Psoas muscle (tissue), 8 donors: Measurements from ENCODE around the gene RRM1. TPM values are rescaled to one million over a fixed set of nuclear protein-coding genes. Genes with fewer than 3 reads are reported as not detected.
"Not testable (repeated sequence)": the region's sequence is repeated elsewhere in the genome, so short reads cannot be mapped to it uniquely, and the experiment has no call there.

Source experiments
- ATAC-seq, 4 donors: fragments of 200-7000 bp; cut with Tn5 transposase; one replicate each; pipeline ENCODE4 v1.9.1; 2020; ENCODE audit warnings: moderate library complexity in 3 of 4, mild to moderate bottlenecking in 2 of 4
- DNase-seq, 2 donors: peaks; one replicate each; pipeline ENCODE4 v3.0.0-alpha.2; 2020
- H3K27ac ChIP-seq: fragments of 200-600 bp; one replicate; pipeline ENCODE4 v1.8.0; 2022
- H3K27me3 ChIP-seq, 3 donors: fragments of 200-600 bp in 1 of 3; one replicate each; pipeline versions ENCODE4 v1.6.1 to v1.8.0; 2013 to 2022; ENCODE audit warnings: low read length in 2 of 3, mild to moderate bottlenecking in 2 of 3, moderate library complexity in 1 of 3; ENCODE audit not compliant: insufficient read depth in 3 of 3
- H3K36me3 ChIP-seq, 2 donors: fragments of 200-600 bp in 1 of 2; one replicate each; pipeline versions ENCODE4 v1.6.1 to v1.8.0; 2013 to 2022; ENCODE audit warnings: low read depth in 1 of 2, mild to moderate bottlenecking in 1 of 2, moderate library complexity in 1 of 2; ENCODE audit not compliant: insufficient read depth in 1 of 2
- H3K4me1 ChIP-seq: fragments of 200-600 bp; one replicate; pipeline ENCODE4 v1.8.0; 2022
- H3K4me3 ChIP-seq: fragments of 200-600 bp; one replicate; pipeline ENCODE4 v1.8.0; 2022; ENCODE audit warnings: mild to moderate bottlenecking
- H3K9me3 ChIP-seq: fragments of 200-600 bp; one replicate; pipeline ENCODE4 v1.8.0; 2022
- WGBS, 3 donors: extraction: QIAGEN DNeasy Blood & Tissue Kit; methylation state at CpG; one replicate each; pipeline versions ENCODE4 v1.1.6 to v1.1.7; 2013; 5-methylcytosine and 5-hydroxymethylcytosine counted together
- intact Hi-C, 2 donors: fragments of 100-400 bp; cut with DNase I; formaldehyde crosslinking; loops; one replicate each; pipeline versions ENCODE4 v1.11.0 to v1.14.2; 2022
- polyA plus RNA-seq, 3 donors: library from polyadenylated mRNA; stranded (reverse); fragments of 200-250 nt; gene quantifications; one replicate each; pipeline ENCODE4 v1.2.3, GENCODE V29; 2013
- total RNA-seq, 4 donors: library from RNA; stranded (reverse); fragmentation: NEBNext Ultra II Directional in 2 of 4; extraction: Animal tissue kit (Norgen Biotek cat#: 25700) in 2 of 4; gene quantifications; one replicate each; pipeline versions ENCODE4 v1.2.1 to v1.2.4, GENCODE V29; 2021 to 2023
- TF ChIP-seq, protein P1 (sequence below): fragments of 200-600 bp; IDR thresholded peaks from one replicate; pipeline ENCODE4 v1.8.0; 2022; ENCODE audit warnings: antibody characterized with exemption
- donor health status: healthy with polysubstance abuse.
- donor health status: DM: no; HTN: no; CAD: no; lungs with moderate emphysema.
- donor health status: Bipolar disorder and iron deficiency.
- donor health status: healthy.
- donor health status: DM: yes; HTN: yes; CAD: no.
- donor health status: DM: no; HTN: no; CAD: no.
- donor health status: DM: no; HTN: no; CAD: no.
- donor health status: DM: yes; HTN: yes; CAD: no.

Gene RRM1
- total and polyA plus RNA-seq, 7 donors, result 11.3 to 45.8 (median 31.0) TPM

DNA sequence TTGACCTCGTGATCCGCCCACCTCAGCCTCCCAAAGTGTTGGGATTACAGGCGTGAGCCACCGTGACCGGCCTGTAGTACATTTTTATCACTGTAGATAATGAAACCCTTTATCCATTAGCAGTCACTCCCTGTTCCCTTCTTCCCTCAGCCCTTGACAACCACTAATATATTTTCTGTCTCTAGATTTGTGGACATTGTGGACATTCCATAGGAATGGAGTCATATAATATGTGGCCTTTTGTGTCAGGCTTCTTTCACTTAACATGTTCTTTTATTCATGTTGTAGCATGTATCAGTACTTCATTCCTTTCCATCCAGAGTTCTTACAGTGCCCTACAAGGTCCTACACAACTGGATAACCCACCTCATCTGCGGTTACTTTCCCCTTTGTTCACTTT lies 30.5 kb downstream of the RRM1 start:
- ATAC-seq (no peak), DNase-seq (no peak)
- Histone ChIP-seq H3K4me3 (no peak overlapping the region), H3K27ac (no peak overlapping the region), H3K9me3 (no peaks in the 10 kb centered on the region), H3K27me3 (no peaks in the 10 kb centered on the region), H3K36me3 (peaks cover 8 to 97% of the 10 kb centered on the region in 2 donors), H3K4me1 (no peaks in the 10 kb centered on the region)
- TF ChIP-seq, protein P1, sequence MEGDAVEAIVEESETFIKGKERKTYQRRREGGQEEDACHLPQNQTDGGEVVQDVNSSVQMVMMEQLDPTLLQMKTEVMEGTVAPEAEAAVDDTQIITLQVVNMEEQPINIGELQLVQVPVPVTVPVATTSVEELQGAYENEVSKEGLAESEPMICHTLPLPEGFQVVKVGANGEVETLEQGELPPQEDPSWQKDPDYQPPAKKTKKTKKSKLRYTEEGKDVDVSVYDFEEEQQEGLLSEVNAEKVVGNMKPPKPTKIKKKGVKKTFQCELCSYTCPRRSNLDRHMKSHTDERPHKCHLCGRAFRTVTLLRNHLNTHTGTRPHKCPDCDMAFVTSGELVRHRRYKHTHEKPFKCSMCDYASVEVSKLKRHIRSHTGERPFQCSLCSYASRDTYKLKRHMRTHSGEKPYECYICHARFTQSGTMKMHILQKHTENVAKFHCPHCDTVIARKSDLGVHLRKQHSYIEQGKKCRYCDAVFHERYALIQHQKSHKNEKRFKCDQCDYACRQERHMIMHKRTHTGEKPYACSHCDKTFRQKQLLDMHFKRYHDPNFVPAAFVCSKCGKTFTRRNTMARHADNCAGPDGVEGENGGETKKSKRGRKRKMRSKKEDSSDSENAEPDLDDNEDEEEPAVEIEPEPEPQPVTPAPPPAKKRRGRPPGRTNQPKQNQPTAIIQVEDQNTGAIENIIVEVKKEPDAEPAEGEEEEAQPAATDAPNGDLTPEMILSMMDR, result no peak
- intact Hi-C loops, result no loop called here
- 95 to 98% (median 97%) methylated on average over 6 of the region's 6 CpGs for WGBS, 3 donors

GRCh38 chr11:4127357-4127756 lies 32.8 kb downstream of the RRM1 start:
- intact Hi-C loops, result no loop called here
- Histone ChIP-seq H3K27me3 (no peaks in the 10 kb centered on the region), H3K9me3 (no peaks in the 10 kb centered on the region), H3K4me1 (no peaks in the 10 kb centered on the region), H3K36me3 (peaks cover 11 to 97% of the 10 kb centered on the region in 2 donors), H3K4me3 (no peak overlapping the region), H3K27ac (no peak overlapping the region)
- 89 to 96% (median 95%) methylated on average over 1 of the region's 1 CpG for WGBS, 3 donors
- DNase-seq (no peak), ATAC-seq (no peak)
- TF ChIP-seq, protein P1, result no peak

GRCh38 chr11:4130219-4130618 lies 35.6 kb downstream of the RRM1 start:
- H3K9me3 ChIP-seq, result not testable (repeated sequence)
- peaks cover 8 to 96% of the 10 kb centered on the region in 2 donors for H3K36me3 ChIP-seq
- WGBS, 3 donors, result 95 to 96% (median 95%) methylated on average over 4 of the region's 4 CpGs

DNA sequence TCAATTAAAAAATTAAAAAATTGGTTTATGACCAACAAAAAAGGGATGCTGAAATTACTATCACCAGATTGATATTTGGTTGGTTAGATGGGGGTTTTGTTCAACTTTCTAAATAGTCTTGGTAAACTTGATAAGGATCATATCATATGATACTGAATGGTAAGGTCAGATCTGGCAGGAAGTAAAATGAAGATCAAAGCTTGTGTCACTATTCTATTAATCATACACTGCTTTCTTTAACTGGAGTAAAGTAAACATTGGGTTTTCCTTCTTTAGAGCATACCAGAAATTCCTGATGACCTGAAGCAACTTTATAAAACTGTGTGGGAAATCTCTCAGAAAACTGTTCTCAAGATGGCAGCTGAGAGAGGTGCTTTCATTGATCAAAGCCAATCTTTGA lies 40.2 kb downstream of the RRM1 start:
- peaks cover 4 to 84% of the 10 kb centered on the region in 2 donors for H3K36me3 ChIP-seq
- no peak overlapping the region for H3K27ac ChIP-seq
- ATAC-seq, result no peak
- peaks cover under 1% of the 10 kb centered on the region for H3K9me3 ChIP-seq
- no peaks in the 10 kb centered on the region for H3K27me3 ChIP-seq
- H3K4me3 ChIP-seq, result no peak overlapping the region
- intact Hi-C loops, result no loop called here
- TF ChIP-seq, protein P1, result no peak
- DNase-seq, result no peak
- H3K4me1 ChIP-seq, result no peaks in the 10 kb centered on the region

More at GRCh38 chr11:4130219-4130618, 35.6 kb downstream of the RRM1 start:
- DNase-seq, H3K4me3 ChIP-seq, H3K27me3 ChIP-seq, H3K4me1 ChIP-seq, intact Hi-C loops, ATAC-seq, H3K27ac ChIP-seq: not testable (repeated sequence)

GRCh38 chr11:4138497-4138896 lies 43.9 kb downstream of the RRM1 start:
- 86 to 97% (median 97%) methylated on average over 1 of the region's 1 CpG for WGBS, 3 donors
- Histone ChIP-seq H3K27me3 (no peaks in the 10 kb centered on the region), H3K4me3 (no peak overlapping the region), H3K4me1 (no peaks in the 10 kb centered on the region), H3K36me3 (peaks cover 0 to 70% of the 10 kb centered on the region in 2 donors), H3K27ac (no peak overlapping the region), H3K9me3 (peaks cover 7% of the 10 kb centered on the region)
- no peak for ATAC-seq
- TF ChIP-seq, protein P1, result no peak
- no peak for DNase-seq
- intact Hi-C loops, result no loop called here
